ENCODE measurements around the gene CSNK1D.
"Not testable (repeated sequence)": the region's sequence is repeated elsewhere in the genome, so short reads cannot be mapped to it uniquely, and the experiment has no call there.

Gene CSNK1D

DNA sequence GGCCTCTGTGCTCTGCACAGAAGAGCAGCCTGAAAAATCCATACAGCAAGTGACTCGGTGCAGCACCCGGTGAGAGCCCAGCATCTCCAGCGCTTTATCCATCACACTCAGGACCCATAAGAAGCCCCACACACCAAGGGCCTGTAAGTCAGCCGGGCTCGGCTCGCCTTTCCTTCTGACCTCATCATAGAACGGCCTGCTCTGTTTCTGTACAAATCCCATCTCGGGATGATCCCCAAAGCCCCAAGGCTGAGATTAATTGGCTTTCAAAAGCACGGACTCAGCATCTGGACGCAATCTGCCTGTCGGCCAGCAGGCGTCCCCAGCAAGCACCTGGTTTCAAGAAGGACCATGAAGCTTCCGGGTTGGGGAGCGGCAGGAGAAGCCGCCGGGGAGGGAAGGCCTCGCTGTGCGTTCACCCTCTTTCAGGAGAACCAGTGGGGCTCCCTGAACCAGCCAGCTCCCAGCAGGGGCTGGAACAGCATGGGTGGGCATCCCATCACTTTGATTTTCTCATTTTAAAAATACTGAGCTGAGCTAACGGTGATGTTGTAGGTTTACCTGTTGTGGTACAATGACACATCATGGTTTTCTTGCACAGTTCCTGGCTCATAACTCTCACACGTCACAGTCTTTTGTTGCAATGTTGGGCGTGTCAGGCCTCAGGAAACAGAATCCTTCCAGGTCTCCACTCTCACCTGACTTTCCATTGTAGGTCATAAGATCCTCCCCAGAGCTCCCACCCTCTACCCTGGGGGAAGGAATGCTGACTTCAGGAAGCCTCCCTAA is 67.6 kb downstream of the CSNK1D start:
- DNase-seq: peak; percentile 88

DNA sequence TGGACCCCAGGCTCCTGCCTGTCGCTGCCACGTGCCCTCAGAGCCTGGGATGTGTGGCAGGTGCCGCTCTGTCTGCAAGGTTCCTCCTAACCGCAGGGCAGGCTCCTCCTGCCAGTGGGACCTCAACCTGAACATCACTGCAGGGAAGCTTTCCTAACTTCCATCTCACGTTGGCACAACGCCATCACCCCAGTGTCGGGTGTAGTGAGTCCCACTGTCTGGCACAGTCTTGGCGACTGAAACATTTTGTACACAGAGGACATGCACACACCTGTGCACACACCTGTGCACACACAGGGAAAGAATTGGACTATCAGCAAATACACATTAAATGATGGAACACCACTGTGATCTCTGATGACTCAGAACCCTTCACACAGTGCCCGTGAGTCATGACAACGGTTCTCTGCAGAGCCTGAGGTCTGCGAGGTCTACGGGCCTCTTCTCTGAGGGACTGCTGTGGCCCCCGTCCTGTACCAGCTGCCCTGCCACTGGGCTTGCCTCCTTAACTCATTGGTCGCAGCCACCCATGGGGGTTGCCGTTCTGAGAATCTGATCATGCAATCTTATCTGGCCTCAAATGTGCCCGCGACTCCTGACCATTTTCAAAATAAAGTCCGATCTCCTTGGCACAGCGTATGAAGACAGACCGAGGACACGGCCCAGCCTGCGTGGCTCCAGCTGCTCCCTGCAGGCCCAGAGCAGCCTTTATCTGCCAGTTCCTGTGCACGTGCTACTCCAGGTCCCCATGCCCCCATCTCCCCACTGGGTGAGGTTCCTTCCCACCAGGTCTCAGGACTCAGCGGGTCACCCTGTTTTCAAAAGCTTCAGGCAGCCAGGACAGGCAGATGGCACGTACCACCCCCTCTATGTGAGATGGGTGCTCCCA is 68.4 kb downstream of the CSNK1D start:
- DNase-seq: peak; percentile 68

DNA sequence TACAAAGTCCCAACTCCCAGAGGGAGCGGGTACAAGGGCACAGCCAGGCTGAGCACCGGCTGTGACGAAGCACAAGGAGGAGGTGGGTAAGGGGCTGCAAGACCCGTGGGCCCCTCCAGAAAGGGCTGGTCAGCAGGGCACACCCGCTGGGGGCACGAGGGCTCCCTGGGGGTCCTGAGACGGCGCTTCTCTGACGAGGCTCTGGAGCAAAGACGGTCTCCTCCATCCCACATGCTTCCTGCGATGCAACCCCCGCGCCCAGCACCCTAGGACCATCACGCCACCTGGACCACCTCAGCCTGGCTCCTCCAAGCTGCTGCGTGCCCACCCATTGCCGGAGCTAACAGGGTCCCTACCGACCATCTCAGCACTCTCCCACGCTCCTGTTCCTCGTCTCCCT is 69.6 kb downstream of the CSNK1D start:
- DNase-seq: no peak

DNA sequence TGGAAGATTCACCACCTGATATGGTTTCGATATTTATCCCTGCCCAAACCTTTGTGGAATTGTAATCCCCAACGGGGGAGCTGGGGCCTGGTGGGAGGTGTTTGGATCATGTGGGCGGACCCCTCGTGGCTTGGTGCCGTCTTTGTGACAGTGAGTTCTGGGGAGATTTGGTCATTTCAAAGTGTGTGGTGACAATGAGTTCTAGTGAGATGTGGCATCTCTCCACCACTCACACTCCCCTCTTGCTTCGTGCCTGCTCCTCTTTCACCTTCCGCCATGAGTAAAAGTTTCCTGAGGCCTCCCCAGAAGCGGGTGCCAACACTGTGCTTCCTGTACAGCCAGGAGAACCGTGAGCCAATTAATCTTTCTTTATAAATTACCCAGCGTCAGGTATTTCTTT is 70.5 kb downstream of the CSNK1D start:
- DNase-seq: no peak

DNA sequence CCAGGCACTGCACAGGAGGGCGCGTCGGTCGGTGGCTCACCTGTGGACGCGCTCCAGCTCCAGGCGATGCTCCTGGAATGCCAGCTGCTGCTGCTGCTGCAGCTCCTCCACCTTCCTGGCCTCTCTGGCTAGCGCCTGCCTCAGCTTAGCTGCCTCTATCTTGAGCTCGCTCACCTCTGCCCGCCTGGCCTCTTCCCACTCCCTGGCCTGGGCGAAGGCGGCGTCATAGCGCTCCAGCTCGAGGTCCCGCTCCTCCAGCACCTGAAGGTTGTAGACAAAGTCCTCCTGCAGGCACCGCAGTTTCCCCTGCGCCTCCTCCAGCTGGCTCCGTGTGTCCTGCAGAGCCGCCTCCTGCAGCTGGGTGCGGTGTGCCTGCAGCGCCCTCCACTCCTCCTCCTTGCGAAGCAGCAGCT is 72.0 kb downstream of the CSNK1D start:
- DNase-seq: no peak

DNA sequence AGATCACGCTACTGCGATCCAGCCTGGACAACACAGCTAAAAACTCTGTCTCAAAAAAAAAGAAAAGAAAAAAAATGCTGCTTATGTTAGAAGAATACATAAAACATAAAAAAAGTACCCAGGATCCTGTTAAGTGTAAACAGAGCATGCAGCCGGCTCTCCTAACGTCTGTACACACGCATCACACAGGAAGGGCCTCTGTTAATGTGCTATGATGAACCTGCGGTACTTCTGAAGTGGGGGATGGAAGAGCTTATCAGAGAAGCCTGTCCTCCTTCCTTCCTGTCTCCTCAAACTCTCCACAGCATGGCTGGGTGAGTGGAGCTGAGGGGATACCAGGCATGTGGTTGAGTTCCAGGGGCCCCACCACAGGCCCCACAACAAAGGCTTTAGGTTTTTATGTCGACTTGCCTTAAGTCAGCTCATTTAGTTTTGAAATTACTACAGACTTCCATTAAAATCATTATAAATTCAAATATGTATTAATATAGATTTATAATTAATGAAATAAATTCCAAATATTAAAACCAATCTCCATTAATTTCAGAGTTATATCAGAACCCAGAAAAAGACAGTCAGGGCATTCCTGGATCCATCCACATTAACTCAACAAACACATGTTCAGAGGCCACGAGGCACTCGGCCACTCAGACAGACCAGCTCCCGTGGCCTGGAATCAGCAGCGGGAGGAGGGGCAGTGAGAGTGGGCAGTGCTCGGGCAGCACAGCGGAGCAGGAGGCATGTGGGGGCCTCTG is 72.6 kb downstream of the CSNK1D start:
- DNase-seq: no peak

DNA sequence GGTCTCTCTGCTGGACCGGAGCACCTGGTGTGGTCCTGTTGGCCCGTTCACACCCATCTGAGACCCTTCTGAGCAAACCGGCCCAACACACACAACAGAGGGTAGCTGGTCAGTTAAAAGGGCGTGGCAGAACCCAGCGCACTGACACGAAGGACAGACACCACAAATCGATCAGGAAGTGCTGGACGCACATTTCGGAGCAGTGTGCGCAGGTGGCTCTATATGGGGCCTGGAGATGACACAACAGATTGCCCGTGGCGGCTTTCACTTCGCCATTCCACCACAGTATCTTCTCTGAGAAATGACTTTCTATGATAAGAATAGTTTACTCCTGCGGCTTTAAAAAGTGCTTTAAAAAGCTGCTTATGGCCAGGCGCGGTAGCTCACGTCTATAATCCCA is 73.4 kb downstream of the CSNK1D start:
- no peak for DNase-seq

DNA sequence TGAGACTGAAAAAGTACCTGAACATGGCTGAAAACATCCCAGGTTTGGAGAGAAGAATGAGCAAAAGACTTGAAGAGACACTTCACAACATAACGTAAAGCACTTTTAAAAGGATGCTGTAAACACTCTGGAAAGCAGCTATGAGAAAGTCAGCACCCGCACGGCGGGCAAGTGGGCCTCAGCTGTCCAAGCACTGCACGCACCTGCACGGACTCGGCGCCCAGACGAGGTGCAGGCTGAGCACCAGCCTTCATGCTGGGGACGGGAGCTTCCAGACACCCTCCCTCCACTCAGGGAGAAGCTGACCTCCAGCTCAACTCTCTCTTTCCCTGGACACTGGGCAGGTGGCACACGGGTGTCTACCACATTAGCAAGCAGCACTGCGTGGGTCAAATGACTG is 74.0 kb downstream of the CSNK1D start:
- DNase-seq: no peak

DNA sequence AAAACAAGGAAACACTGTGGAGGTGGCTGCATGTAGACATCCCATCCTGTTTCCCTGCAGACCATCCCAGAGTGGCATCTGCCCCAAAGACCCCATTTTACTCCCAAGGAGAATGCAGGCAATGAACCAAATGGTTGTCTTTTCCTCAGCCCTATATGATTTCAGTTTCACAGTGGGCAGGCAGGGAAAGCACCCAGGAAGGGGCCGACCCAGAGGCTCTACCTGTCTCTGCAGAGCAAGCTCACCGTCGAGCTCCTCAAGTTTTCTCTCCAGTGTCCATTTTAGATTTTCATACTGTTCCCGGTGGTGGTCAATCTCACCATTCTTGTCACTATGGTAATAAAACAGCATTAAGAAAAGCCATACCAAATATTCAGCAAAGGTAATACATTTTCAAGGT is 75.4 kb downstream of the CSNK1D start:
- DNase-seq: no peak

DNA sequence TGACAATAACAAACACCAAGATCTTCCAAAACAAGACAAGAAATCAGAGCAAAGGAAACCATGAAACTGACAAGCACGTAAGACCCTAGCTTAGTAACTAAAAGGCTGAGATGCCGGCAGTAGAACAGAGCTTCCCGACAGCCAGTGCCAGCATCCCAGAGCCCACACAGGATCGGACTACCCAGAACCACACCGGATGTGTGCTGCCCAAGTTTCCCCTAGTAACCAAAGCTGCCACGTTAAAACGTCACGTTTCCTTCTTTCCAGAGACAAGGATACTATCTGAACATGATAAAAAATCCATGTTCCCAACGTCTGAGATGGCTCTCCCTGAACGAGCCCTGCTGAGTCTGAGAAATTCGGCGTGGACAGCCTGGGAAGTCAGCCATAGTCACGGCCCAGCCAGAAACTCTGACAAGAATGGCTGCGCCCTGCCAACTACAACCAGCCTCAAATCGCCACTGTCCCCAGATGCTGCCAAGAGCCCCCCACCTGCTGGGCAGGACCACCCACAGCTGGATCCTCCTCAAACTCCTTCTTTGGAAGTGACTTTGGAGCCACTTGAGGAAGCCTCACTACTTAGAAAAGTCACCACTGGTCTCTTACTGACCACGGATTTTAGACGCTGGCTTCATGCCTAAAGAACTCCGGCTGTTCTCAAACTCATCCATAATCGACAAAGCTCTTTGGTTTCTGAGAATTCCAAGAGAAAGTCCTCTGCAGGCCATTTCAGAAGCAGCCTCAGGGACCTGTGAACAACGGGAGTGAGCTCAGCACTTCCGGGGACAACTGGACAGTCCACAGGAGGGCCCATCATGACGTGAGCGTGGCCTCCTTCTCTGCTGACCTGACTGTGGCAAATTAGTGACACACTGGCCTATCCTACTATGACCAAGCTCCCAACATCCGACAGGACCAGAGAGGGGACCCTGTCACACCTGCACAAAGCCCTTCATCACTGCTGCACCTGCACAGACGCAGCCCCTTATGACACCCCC is 77.5 kb downstream of the CSNK1D start:
- DNase-seq: no peak

DNA sequence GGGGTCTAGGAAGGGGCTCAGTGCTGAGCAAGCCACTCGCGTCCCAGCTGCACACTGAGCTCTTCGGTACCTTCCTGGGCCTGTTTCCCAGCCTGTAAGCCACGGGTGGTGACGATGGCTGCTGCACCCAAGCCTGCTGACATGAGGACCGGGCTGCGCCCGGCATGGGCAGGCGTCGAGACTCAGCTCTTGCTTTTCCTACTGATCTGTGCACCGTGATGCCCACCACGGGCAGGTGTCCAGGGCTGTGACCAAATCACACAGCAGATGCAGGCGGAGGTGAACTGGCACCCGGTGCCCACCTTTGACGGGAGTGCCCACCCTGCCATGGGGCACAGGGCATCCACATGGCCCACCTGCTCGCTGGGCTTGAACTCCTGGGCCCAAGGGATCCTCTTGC is 78.7 kb downstream of the CSNK1D start:
- DNase-seq: no peak

DNA sequence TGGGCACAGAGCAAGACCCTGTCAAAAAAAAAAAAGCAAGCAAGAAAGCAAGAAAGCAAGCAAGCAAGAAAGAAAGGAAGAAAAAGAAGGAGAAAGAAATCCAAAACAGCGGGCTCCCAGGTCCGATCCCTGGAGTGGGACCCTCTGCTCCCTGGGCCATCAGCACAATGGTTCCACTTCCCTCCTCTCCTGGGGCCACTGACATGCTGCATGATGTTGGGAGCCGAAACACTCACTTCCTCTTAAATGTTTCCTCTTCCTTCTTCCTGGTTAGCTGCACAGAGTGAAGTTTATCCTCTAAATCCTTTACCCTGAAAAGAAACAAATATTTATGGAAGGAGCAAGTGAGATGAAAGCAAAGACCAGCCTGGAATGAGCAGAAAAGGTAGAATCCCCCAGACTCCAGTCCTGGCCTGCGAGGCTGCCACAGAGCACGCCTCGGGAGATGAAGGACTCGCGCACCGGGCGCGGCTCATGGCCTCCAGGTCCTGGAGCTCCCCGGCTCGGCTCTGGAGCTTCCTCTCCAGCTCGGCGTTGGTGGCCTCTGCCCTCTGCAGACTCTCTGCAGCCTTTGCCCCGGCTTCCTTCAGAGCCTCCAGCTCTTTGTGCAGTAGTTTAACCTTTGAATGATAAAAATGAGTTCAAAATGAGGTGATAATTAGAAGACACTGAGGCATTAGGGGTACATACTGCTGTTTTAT is 79.8 kb downstream of the CSNK1D start:
- no peak for DNase-seq

DNA sequence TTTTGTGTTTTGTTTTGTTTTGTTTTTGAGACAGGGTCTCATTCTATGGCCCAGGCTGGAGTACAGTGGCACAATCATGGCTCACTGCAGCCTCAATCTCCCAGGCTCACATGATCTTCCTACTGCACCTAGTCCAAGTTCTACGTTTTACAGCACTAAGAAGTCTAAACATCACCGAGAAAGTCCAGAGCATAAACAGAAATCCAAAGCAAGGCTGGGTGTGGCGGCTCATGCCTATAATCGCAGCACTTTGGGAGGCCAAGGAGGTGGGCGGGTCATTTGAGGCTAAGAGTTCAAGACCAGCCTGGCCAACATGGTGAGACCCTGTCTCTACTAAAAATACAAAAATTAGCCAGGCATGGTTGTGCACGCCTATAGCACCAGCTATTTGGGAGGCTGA is 80.5 kb downstream of the CSNK1D start:
- DNase-seq: not testable (repeated sequence)
